DND-41 (cell line): ENCODE data around the gene IQGAP2.

Experiments used
- ATAC-seq: fragments of 200-7000 bp; cut with Tn5 transposase; 3 replicates; pipeline ENCODE4 v1.9.1; 2021; ENCODE audit warnings: low read depth; ENCODE audit not compliant: insufficient read depth
- DNase-seq: peaks from one replicate; pipeline ENCODE4 v3.0.0-alpha.2; 2020
- H2AFZ ChIP-seq: 2 replicates; pipeline ENCODE4 v1.6.0; 2012; ENCODE audit warnings: low read depth, low read length
- H3K27ac ChIP-seq: 2 replicates; pipeline ENCODE4 v1.5.1; 2012; ENCODE audit warnings: low read length, inconsistent platforms
- H3K27me3 ChIP-seq: fragments of 200-600 bp; sonication (generic); 2 replicates; pipeline ENCODE4 v1.6.0; 2012; ENCODE audit warnings: low read length, mild to moderate bottlenecking, inconsistent platforms; ENCODE audit not compliant: insufficient read depth, poor library complexity
- H3K36me3 ChIP-seq: 2 replicates; pipeline ENCODE4 v1.5.1; 2012; ENCODE audit warnings: low read length, inconsistent platforms; ENCODE audit not compliant: insufficient read depth
- H3K4me1 ChIP-seq: 2 replicates; pipeline ENCODE4 v1.5.1; 2012; ENCODE audit warnings: mild to moderate bottlenecking, low read length; ENCODE audit not compliant: insufficient read depth
- H3K4me2 ChIP-seq: 2 replicates; pipeline ENCODE4 v1.6.0; 2012; ENCODE audit warnings: mild to moderate bottlenecking, moderate library complexity, low read length, inconsistent platforms; ENCODE audit not compliant: insufficient read depth
- H3K4me3 ChIP-seq, 2 experiments: fragments of 200-600 bp in 1 of 2; shearing (Covaris generic) in 1 of 2; 2 replicates each; pipeline ENCODE4 v1.5.1; 2012 to 2016; ENCODE audit warnings: inconsistent platforms in 2 of 2, low read length in 2 of 2, mild to moderate bottlenecking in 2 of 2, low read depth in 1 of 2, moderate library complexity in 1 of 2
- H3K79me2 ChIP-seq: 2 replicates; pipeline ENCODE4 v1.6.0; 2012; ENCODE audit warnings: low read length, inconsistent platforms; ENCODE audit not compliant: insufficient read depth
- H3K9ac ChIP-seq: 2 replicates; pipeline ENCODE4 v1.6.0; 2012; ENCODE audit warnings: low read depth, mild to moderate bottlenecking, inconsistent platforms, low read length, moderate library complexity
- H3K9me3 ChIP-seq: 2 replicates; pipeline ENCODE4 v1.5.1; 2012; ENCODE audit warnings: low read length, moderate library complexity, mild to moderate bottlenecking, inconsistent platforms; ENCODE audit not compliant: insufficient read depth, severe bottlenecking
- H4K20me1 ChIP-seq: 2 replicates; pipeline ENCODE4 v1.6.0; 2012; ENCODE audit warnings: low read length; ENCODE audit not compliant: insufficient read depth
- CTCF ChIP-seq: IDR thresholded peaks from 2 replicates; pipeline ENCODE4 v1.5.1; 2012; ENCODE audit warnings: borderline replicate concordance, low read length, moderate library complexity, mild to moderate bottlenecking; ENCODE audit not compliant: poor library complexity, severe bottlenecking; ENCODE audit errors: extremely low read depth
- EZH2 ChIP-seq: IDR thresholded peaks from 3 replicates; pipeline ENCODE4 v1.6.1; 2012; ENCODE audit warnings: borderline replicate concordance, low read depth, mild to moderate bottlenecking, moderate library complexity, low read length, inconsistent platforms; ENCODE audit not compliant: severe bottlenecking

Gene IQGAP2

GRCh38 chr5:76524868-76525267 lies 121.8 kb downstream of the IQGAP2 start:
- H3K9me3 ChIP-seq = no peaks in the 10 kb centered on the region
- no peaks in the 10 kb centered on the region for H3K27me3 ChIP-seq
- no peak overlapping the region for H3K4me3 ChIP-seq
- no peaks in the 10 kb centered on the region for H3K4me1 ChIP-seq
- DNase-seq (no peak), ATAC-seq (no peak)
- no peak overlapping the region for H3K27ac ChIP-seq
- no peaks in the 10 kb centered on the region for H3K79me2 ChIP-seq
- H2AFZ ChIP-seq = no peak overlapping the region
- H3K4me2 ChIP-seq = no peak overlapping the region
- no peak overlapping the region for H3K9ac ChIP-seq
- TF ChIP-seq CTCF = no peak
- TF ChIP-seq EZH2 = no peak
- no peaks in the 10 kb centered on the region for H3K36me3 ChIP-seq
- no peaks in the 10 kb centered on the region for H4K20me1 ChIP-seq

- H3K4me3 ChIP-seq = no peak overlapping the region
- no peaks in the 10 kb centered on the region for H3K9me3 ChIP-seq
- TF ChIP-seq CTCF (no peak), EZH2 (no peak)
- H3K4me2 ChIP-seq = no peak overlapping the region
- no peaks in the 10 kb centered on the region for H4K20me1 ChIP-seq
- no peak for DNase-seq
- H2AFZ ChIP-seq = no peak overlapping the region
- H3K36me3 ChIP-seq = no peaks in the 10 kb centered on the region
- no peaks in the 10 kb centered on the region for H3K79me2 ChIP-seq
- no peak overlapping the region for H3K27ac ChIP-seq
- no peak for ATAC-seq
- H3K4me1 ChIP-seq = no peaks in the 10 kb centered on the region
- H3K27me3 ChIP-seq = no peaks in the 10 kb centered on the region
- H3K9ac ChIP-seq = no peak overlapping the region
Observed at GRCh38 chr5:76525956-76526355, 122.9 kb downstream of the IQGAP2 start.

- no peak overlapping the region for H3K9ac ChIP-seq
- H3K4me1 ChIP-seq = no peaks in the 10 kb centered on the region
- no peak for TF ChIP-seq CTCF
- TF ChIP-seq EZH2 = no peak
- H3K36me3 ChIP-seq = no peaks in the 10 kb centered on the region
- no peak for DNase-seq
- no peaks in the 10 kb centered on the region for H3K27me3 ChIP-seq
- no peaks in the 10 kb centered on the region for H3K79me2 ChIP-seq
- H3K9me3 ChIP-seq = no peaks in the 10 kb centered on the region
- no peak overlapping the region for H3K4me2 ChIP-seq
- H2AFZ ChIP-seq = no peak overlapping the region
- no peak for ATAC-seq
- H4K20me1 ChIP-seq = no peaks in the 10 kb centered on the region
- H3K4me3 ChIP-seq = no peak overlapping the region
- no peak overlapping the region for H3K27ac ChIP-seq
Observed at GRCh38 chr5:76526950-76527583, 124.0 kb downstream of the IQGAP2 start.
